SKM-1 (cell line): ENCODE results near the gene IER3.

ENCODE experiments used
- DNase-seq: peaks from one replicate; lab custom pipeline; 2025; ENCODE audit not compliant: unreplicated experiment; lab: John Stamatoyannopoulos, UW

Gene IER3

GRCh38 chr6:30709101-30709868 is 35.1 kb downstream of the IER3 start:
- no peak for DNase-seq

GRCh38 chr6:30707281-30707850 is 37.0 kb downstream of the IER3 start:
- DNase-seq, result no peak

- no peak for DNase-seq
These were observed 38.7 kb downstream of the IER3 start for GRCh38 chr6:30705620-30706019.

- no peak for DNase-seq
These were observed 40.5 kb downstream of the IER3 start for GRCh38 chr6:30703821-30704220.

- DNase-seq, result no peak
These were observed 41.3 kb downstream of the IER3 start for GRCh38 chr6:30703011-30703410.

- DNase-seq, result no peak
These were observed 44.0 kb downstream of the IER3 start for GRCh38 chr6:30700340-30700739.

- no peak for DNase-seq
These were observed 47.9 kb downstream of the IER3 start for GRCh38 chr6:30696432-30696831.
